ENCODE data around the gene FGF1. TPM values are rescaled to one million over a fixed set of nuclear protein-coding genes. Genes with fewer than 3 reads are reported as not detected.

Gene FGF1
- total RNA-seq, 1 donor from 2014 or later: 0.20 TPM

- DNase-seq (ENCODE audit: low read depth in 2 of 2): no peak
Measured at GRCh38 chr5:142614054-142614453, 71.8 kb downstream of the FGF1 start.

GRCh38 chr5:142613271-142613671 lies 72.6 kb downstream of the FGF1 start:
- DNase-seq (ENCODE audit: low read depth in 2 of 2): no peak

GRCh38 chr5:142612494-142613270 lies 73.2 kb downstream of the FGF1 start:
- DNase-seq (ENCODE audit: low read depth in 2 of 2): no peak

DNA sequence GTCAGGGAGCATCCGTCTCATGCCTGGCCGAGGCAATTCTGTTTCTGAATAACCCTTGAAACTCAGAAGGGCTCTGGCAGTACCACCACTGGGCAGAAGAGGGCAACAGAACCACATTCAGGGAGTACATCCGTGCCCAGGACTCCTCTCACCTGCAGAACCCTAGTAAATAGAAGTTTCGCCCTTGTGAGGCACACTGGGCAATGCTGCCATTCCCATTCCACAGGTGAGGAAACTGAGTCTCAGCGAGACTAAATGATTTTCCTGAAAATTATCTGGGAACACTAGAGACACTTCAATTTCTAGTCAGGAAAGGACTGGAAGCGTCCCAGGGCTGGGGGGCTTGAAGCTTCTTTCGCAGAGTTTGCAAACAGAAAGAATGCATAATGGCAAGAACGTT lies 74.7 kb downstream of the FGF1 start:
- DNase-seq (ENCODE audit: low read depth in 2 of 2): peak; percentile 71 to 77

- DNase-seq (ENCODE audit: low read depth in 2 of 2): no peak
Measured at GRCh38 chr5:142610176-142611001, 75.5 kb downstream of the FGF1 start.

- no peak for DNase-seq (ENCODE audit: low read depth in 2 of 2)
Measured at GRCh38 chr5:142609142-142609541, 76.7 kb downstream of the FGF1 start.

DNA sequence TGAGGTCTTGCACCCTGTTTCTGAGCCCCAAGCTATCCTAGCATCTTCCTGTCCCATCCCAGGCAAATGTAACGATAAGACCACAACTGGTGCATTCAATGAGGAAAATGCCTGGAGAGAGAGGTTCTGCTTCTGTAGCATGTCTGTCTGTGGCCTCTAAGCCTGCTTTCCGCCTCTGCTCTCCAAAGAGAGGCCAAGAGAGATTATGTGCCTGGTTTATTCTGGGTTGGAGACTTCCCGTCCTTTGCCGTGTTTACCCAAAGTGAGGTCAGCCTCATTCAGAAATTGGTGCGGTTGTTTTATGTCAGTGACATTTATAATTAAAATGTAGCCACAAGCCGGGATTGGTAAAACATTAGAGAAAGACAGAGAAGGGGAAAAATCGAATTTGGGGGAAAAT lies 77.8 kb downstream of the FGF1 start:
- DNase-seq (ENCODE audit: low read depth in 2 of 2): no peak

GRCh38 chr5:142605611-142606010 lies 80.3 kb downstream of the FGF1 start:
- peak in 1 of 2 donors; percentile 26 for DNase-seq (ENCODE audit: low read depth in 2 of 2)

DNA sequence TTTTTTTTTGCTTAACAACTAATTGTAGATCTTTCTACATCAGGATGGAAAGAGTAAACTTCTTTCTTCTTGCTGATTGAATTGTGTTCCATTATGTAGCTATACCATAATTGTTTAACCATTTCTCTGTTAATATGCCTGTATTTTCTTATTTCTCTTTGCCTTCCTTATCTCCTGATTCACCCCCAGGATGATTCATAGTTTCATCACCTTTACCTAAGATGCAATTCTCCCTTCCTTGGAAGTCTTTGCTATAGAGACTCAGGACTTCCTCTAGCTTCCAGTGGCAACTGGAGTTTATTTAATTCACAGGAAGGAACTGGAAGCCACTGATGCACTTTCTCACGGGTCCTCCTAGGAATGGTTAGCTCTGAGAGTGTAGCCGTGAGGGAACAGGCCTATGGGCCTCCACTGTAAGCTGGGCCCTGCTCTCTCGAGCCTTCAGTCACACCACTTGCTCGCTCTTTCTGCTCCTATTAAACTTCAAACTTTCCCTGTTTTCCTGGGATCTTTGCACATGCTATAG lies 83.1 kb downstream of the FGF1 start:
- DNase-seq (ENCODE audit: low read depth in 2 of 2): peak in 1 of 2 donors; percentile 73

GRCh38 chr5:142601432-142601831 lies 84.5 kb downstream of the FGF1 start:
- no peak for DNase-seq (ENCODE audit: low read depth in 2 of 2)

GRCh38 chr5:142600611-142601358 lies 85.1 kb downstream of the FGF1 start:
- DNase-seq (ENCODE audit: low read depth in 2 of 2): peak; percentile 85 to 95

DNA sequence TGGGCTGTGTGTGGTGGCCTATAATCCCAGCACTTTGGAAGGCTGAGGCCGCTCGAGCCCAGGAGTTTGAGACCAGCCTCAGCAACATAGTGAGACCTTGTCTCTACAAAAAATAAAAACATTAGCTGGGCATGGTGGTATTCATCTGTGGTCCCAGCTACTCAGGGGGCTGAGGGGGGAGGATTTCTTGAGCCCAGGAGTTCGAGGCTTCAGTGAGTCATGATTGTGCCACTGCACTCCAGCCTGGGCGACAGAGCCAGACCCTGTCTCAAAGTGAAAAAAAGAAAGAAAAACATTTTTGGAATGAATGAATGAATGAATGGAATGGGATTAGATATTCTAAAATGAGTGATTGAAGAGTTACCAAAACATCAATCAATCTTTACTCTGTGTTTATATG lies 85.8 kb downstream of the FGF1 start:
- DNase-seq (ENCODE audit: low read depth in 2 of 2): peak in 1 of 2 donors; percentile 19

- DNase-seq (ENCODE audit: low read depth in 2 of 2): no peak
Measured at GRCh38 chr5:142598338-142598700, 87.6 kb downstream of the FGF1 start.

- DNase-seq (ENCODE audit: low read depth in 2 of 2): peak; percentile 73 to 84
Measured at GRCh38 chr5:142597546-142598337, 88.1 kb downstream of the FGF1 start.

GRCh38 chr5:142597025-142597424 lies 88.9 kb downstream of the FGF1 start:
- DNase-seq (ENCODE audit: low read depth in 2 of 2): no peak

- DNase-seq (ENCODE audit: low read depth in 2 of 2): no peak
Measured at GRCh38 chr5:142592365-142592764, 93.5 kb downstream of the FGF1 start.

GRCh38 chr5:142590451-142591231 lies 95.2 kb downstream of the FGF1 start:
- peak in 1 of 2 donors; percentile 7 for DNase-seq (ENCODE audit: low read depth in 2 of 2)

DNA sequence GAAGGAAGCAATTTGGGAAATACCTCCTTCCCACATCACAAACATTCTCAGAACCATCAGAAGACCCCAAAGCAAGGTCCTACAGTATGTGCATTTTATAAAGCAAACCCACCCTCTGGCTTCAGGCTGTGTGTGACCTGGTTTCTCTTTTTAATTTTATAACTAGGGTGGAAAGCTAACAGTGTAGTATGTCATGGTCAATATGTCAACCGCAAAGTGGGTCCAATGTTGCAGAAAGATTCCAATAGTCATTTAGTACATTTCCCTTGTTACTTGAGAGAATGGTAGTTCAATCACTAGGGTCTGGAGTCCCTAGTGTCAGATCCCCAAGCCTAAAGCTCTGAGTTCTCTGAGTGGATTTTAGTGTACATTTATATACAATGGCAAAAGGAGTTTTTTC lies 96.2 kb downstream of the FGF1 start:
- no peak for DNase-seq (ENCODE audit: low read depth in 2 of 2)

DNA sequence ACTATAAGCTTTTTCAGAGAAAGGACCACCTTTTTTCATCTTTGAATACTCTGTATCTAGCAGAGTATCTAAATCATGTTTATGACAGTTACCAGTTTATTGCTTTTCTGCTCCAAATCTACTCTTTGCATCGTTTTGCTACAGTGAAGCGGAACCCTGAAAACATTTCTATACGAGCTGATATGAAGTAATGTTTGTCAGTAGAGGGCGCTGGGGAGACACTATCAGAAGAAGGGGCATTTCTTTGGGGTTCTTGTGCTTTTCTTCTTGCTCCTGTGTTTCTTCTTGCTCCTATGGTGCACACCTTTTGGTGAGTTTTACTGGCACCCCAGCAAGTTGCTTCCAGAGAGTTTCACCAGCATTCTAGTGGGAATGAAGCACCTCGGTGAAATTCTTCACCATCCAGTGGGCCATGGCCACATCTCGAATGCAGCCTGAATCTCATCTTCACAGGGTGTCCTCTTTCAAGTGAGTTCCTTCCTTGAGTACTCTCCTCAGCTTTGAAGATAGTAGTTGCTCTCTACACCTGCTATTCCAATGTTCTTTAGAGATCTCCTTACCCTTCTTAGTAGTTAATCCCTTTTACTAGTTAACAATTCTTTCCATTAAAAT lies 98.4 kb downstream of the FGF1 start:
- peak; percentile 60 to 61 for DNase-seq (ENCODE audit: low read depth in 2 of 2)

DNA sequence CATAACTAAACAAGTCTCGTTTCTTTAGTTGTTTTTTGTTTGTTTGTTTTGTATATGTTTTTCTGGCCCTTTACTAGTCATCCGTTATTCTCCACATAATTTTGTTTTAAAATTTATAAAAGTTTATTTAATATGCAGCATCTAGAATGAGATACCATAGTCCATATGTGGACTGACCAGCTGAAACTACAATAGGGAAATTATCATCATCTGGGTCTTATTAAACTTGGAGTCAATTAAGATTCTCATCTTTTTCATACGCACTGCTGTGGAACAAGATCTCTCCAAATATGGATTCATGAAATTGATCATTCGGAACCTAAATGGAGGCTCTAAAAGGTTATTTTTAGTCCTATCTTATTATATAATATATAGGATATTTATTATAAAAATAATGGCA lies 99.3 kb downstream of the FGF1 start:
- no peak for DNase-seq (ENCODE audit: low read depth in 2 of 2)
